Activated naive CD4-positive, alpha-beta T cell treated with anti-CD3 and anti-CD28 coated beads, Interleukin-2, amount 50 U/mL, for 72 hours (primary cell): ENCODE results near the gene XRCC3. TPM values are rescaled to one million over a fixed set of nuclear protein-coding genes. Genes with fewer than 3 reads are reported as not detected.

Experiments used
- ATAC-seq, 2 donors: fragments of 150-1000 bp; cut with Tn5 transposase; 2 replicates each; pipeline ENCODE4 v1.10.0; 2021; ENCODE audit warnings: mild to moderate bottlenecking in 2 of 2, moderate library complexity in 2 of 2
- DNase-seq, 2 donors: peaks; one replicate each; pipeline ENCODE4 v3.0.0; 2021 to 2022; ENCODE audit warnings: low spot score in 2 of 2
- H3K27ac Mint-ChIP-seq, 2 donors: one replicate each; pipeline ENCODE4 v1.8.0; 2022; ENCODE audit warnings: mild to moderate bottlenecking in 2 of 2, mixed read lengths in 2 of 2
- H3K36me3 Mint-ChIP-seq, 2 donors: one replicate each; pipeline ENCODE4 v1.8.0; 2022; ENCODE audit warnings: mixed read lengths in 2 of 2
- H3K9me3 Mint-ChIP-seq, 2 donors: one replicate each; pipeline ENCODE4 v1.8.0; 2022; ENCODE audit warnings: mixed read lengths in 2 of 2
- total RNA-seq, 2 donors: library from RNA; stranded (reverse); gene quantifications; one replicate each; pipeline ENCODE4 v1.2.3, GENCODE V29; 2022

XRCC3 gene
- total RNA-seq, 2 donors from 2014 or later, result 45.8 to 46.4 TPM

DNA sequence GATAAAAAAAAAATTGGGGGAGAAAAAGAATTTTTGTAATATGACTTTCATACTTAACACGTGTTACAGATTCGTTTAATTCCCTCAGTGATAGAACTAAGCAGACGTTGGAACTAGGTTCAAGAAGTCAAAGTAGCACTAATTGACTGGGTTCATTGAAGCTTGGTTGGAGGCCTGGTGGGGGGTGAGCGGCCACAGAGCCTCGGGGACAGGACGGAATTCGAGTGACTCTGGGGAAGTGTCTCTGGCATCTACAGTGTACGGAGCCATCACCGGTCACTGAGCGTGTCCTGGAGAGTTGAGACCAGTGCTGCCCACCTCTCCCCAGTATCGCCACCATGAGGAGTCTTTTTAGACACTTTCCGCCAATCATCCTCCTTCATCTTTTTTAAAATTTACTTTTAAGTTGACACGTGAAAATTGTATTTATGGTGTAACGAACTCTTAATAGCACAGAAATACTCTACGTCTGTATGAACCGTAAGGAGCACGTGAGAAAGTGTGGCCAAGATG is 1.7 kb upstream of the XRCC3 start:
- H3K27ac Mint-ChIP-seq, result no peak overlapping the region
- DNase-seq, result no peak
- no peaks in the 10 kb centered on the region for H3K9me3 Mint-ChIP-seq
- H3K36me3 Mint-ChIP-seq, result peaks cover 0 to 7% of the 10 kb centered on the region in 2 donors
- no peak for ATAC-seq

DNA sequence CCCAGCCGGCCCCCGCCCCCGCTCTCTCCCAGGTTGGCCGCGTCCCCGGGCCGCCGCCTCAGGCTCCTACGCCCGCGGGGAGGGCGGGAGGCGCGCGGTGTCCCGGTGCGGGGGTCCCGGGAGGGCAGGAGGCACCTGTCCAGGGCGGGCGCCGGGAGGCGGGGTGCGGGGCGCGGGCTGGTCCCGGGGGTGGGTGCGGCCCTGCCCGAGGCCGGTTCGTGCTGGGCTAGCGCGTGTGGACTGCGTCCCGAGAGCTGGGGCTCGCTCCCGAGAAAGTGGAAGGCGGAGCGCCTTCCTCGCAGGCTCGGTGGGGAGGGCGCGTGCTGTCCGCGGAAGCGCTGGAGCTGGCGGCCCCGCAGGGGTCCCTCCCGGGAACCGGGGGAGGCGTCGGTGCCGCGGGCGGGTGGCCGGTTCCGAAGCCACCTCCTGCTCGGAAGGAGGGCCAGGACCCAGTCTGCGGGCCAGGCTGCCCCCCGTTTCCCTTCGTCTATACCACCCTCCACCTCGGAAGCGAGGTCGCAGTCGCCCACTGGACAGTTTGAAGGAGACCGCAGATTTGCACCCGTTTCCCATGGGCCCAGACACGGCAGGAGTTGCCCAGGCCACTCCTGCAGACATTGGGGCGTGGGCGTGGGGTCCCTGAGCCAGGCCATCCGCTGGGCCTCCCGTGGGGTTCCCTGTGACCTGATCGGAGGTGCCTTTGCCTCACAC is 995 bp upstream of the XRCC3 start:
- Mint-ChIP-seq H3K9me3 (no peaks in the 10 kb centered on the region), H3K36me3 (peaks cover 0 to 7% of the 10 kb centered on the region in 2 donors)
- DNase-seq, result peak in 1 of 2 donors; percentile 24

DNA sequence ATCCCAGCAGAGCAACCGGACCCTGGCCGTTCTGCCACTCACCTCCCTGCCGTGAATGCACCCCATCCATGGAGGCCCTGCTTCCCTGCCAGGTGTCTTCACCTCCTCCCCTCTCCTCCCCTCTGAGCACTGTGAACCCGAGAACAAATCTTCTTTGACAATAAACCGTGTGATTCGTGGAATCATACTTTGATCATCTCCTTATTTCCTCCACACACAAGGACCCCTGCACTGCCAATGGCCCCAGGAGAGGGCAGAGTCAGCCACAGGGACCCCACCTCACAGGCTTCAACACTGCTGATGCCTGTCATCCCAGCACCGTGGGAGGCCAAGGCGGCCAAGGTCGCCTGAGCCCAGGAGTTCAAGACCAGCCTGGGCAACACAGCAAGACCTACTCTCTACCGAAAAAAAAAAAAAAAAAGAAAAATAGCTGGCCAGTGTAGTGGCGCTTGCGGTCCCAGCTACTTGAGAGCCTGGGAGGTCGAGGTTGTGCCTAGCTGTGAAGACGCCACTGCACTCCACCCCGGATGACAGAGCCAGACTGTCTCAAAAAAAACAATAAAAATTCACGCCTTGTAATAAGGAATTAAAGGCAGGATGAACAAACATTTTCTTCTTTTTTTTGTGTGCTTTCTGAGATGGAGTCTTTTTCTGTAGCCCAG is 1.1 kb downstream of the XRCC3 start:
- Mint-ChIP-seq H3K36me3 (peaks cover 0 to 7% of the 10 kb centered on the region in 2 donors), H3K27ac (peak overlapping the region; percentile 94 to 95), H3K9me3 (no peaks in the 10 kb centered on the region)
- ATAC-seq, result no peak
- DNase-seq, result no peak

More for the DNA sequence above, 995 bp upstream of the XRCC3 start:
- H3K27ac Mint-ChIP-seq, result peak overlapping the region in 1 of 2 donors; percentile 93
- ATAC-seq, result no peak

DNA sequence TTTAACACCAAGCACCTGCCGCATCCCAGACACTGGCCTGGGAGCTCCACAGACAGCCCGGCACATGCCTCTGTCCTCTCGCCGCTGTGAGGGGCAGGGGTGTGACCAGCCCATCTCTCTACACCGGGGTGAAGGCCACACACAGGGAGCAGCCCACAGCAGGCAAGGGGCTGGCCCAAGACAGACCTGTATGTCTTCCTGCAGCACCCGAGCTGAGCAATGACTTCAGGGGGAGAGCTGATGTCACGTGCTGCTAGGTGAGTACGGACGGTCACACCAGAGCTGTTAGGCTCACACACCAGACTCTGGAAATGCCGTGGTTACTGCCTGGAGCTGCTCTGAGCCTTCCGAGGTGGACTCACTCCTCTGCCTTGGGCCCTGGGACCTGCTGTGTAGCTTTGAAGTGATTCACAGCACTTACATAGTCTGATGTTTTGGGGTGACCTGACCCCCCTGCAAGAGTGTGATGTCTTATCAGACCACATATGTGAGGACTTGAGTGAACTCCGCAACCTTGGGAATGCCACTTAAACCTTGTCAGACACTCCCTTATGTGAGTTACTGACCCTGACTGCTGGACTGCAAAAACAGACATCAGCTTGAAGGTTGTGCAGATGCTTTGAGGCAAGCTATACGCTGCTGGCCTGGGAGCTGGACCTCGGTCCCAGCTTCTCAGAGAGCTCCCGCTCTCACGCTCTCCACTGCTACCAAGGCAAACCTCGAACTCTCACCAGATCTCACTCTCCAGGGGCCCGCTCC is 1.8 kb downstream of the XRCC3 start:
- H3K27ac Mint-ChIP-seq, result peak overlapping the region; percentile 94 to 95
- no peak for ATAC-seq
- DNase-seq, result no peak
- peaks cover 0 to 7% of the 10 kb centered on the region in 2 donors for H3K36me3 Mint-ChIP-seq
- no peaks in the 10 kb centered on the region for H3K9me3 Mint-ChIP-seq

DNA sequence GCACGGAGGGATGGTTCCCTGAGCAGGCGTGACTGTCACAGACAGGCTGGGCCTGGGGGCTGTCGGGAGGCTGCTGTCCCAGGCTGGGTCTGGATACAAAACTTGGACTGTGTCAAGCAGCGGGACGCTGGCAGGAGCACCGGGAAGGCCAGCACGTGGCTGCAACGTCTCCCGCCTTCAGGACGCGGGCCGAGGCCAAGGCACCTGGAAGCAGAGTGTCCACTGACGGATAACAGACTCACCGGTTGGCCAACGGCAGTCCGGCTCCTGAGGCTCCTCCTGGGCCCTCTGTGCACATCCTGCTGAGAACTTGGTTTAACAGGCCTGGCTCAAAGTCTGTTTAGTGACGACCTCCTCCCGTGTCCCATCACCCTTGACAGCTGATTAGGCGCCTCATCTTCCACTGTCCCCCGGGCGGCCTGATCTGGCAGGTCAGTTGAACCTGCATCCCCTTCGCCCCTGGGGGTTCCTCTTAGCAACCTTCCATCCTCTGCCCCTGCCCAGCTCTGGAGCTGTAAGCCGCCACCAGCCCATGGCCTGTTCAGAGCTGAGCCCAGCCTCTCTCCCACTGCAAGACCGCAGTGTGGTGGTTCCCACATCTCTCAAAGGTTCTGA is 2.5 kb downstream of the XRCC3 start:
- DNase-seq (no peak), ATAC-seq (no peak)
- Mint-ChIP-seq H3K36me3 (peaks cover 0 to 7% of the 10 kb centered on the region in 2 donors), H3K9me3 (no peaks in the 10 kb centered on the region), H3K27ac (peak overlapping the region; percentile 61 to 94)

DNA sequence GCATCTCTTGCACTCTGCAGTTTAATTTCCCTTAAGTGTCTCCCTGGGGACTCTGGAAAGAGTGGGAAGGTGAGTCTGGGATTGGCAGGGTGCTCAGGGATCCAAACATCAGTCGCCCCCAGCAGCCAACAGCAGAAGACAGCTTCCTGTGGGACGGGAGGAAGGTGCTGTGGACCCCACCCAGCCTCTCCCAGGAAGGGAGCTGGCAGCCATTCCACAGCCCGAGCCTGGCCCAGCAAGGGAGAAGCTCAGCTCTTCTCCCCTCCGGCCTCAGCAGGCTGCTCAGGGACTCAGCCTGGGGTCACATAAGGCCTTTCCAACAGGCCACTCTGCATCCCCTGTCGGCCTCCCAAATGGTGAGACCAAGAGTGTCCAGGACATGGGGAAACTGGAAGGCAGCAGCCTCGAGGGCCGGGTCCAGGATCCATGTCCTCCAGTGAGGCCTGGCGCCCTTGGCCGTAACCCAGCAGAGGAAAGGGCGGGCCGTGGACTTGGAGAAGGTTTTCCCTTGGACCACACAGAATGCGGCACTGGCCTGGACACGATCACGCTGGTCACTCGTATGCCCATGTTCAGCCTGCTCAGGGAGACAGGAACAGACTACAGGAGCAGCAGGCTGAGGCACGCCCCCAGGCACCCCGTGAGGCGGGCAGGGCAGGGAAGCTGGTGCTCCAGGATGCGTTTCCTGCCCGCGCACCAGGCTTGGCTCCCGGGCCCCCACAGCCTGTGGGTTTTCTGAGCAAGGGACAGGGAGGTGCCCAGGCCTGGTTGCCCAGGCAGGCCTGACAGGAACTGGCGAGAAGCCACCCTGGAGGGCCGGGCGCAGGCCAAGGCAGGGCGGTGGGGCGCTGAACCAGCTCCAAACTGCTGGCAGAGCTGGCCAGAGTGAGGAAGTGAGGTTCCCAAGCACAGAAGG is 3.5 kb downstream of the XRCC3 start:
- ATAC-seq, result no peak
- no peaks in the 10 kb centered on the region for H3K9me3 Mint-ChIP-seq
- peak overlapping the region in 1 of 2 donors; percentile 77 for H3K27ac Mint-ChIP-seq
- no peak for DNase-seq
- H3K36me3 Mint-ChIP-seq, result peaks cover 0 to 7% of the 10 kb centered on the region in 2 donors

- Mint-ChIP-seq H3K9me3 (no peaks in the 10 kb centered on the region), H3K27ac (peak overlapping the region in 1 of 2 donors; percentile 91), H3K36me3 (peaks cover 0 to 7% of the 10 kb centered on the region in 2 donors)
- ATAC-seq (no peak), DNase-seq (no peak)
Measured at GRCh38 chr14:103710771-103711377, 4.4 kb downstream of the XRCC3 start.

DNA sequence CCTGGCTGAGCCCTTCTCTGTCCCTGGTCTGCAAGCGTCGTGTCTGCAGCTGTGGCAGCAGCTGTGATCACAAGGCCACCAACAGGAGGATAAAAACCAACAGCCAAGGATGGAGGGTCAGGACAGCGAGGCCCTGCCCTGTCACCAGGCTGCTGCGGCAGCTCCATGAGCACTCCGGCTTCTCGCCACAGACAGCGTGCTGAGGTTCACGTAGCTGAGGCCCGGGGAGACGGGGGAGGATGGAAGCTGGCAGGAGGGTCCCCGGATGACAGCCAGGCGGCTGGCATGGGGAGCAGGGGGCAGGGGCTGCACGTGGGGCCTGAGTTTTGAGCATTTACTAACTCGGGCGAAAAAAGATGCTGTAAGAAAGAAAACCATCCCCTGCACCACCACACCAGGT is 5.4 kb downstream of the XRCC3 start:
- no peaks in the 10 kb centered on the region for H3K9me3 Mint-ChIP-seq
- H3K36me3 Mint-ChIP-seq, result peaks cover 0 to 7% of the 10 kb centered on the region in 2 donors
- no peak for DNase-seq
- ATAC-seq, result no peak
- H3K27ac Mint-ChIP-seq, result no peak overlapping the region

GRCh38 chr14:103708750-103709187 is 6.5 kb downstream of the XRCC3 start:
- no peaks in the 10 kb centered on the region for H3K9me3 Mint-ChIP-seq
- H3K27ac Mint-ChIP-seq, result peak overlapping the region; percentile 14 to 70
- H3K36me3 Mint-ChIP-seq, result no peaks in the 10 kb centered on the region
- DNase-seq (no peak), ATAC-seq (no peak)

- peak in 1 of 2 donors; percentile 8 for ATAC-seq
- H3K27ac Mint-ChIP-seq, result peak overlapping the region; percentile 9 to 70
- no peak for DNase-seq
- no peaks in the 10 kb centered on the region for H3K9me3 Mint-ChIP-seq
- no peaks in the 10 kb centered on the region for H3K36me3 Mint-ChIP-seq
Measured at GRCh38 chr14:103707329-103708263, 7.7 kb downstream of the XRCC3 start.

- H3K9me3 Mint-ChIP-seq, result no peaks in the 10 kb centered on the region
- ATAC-seq (no peak), DNase-seq (no peak)
- no peaks in the 10 kb centered on the region for H3K36me3 Mint-ChIP-seq
- H3K27ac Mint-ChIP-seq, result no peak overlapping the region
Measured at GRCh38 chr14:103706551-103707328, 8.5 kb downstream of the XRCC3 start.

DNA sequence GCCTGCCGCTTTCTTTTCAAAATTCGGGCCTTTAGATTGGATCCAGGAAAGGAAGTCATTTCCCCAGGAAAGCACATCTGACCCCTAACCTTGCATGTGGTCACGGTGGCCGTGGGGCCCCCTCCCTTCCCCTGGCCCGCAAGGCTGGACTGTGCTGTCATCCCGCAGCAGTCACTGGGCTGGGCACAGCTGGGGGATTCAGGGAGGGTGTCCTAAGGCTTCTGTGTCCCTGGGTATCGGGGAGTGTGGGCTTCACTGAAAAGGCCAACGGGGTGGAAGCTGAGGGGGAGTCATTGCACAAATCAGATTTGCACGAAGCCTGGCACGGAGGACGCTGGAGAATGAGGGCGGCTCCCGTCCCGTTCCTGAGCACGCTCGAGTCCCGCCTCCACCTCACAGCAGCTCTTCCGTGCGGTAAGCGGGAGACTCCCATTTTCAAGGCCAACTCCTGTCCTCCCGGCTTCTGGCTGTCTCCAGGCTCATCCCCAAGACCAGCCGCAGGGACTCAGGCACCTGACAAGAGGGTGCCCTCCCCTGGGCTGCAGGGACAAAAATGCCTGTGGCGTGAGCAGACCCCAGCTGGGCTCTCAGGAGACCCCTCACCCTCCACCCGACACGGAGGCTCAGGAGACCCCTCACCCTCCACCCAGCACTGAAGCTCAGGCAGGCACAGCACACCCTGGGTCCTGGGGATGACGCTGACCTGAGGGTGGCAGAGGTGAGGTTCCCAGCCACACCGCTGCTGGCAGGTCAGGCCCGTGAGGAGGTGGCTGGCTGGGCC is 9.6 kb downstream of the XRCC3 start:
- no peak for DNase-seq
- no peak for ATAC-seq
- H3K9me3 Mint-ChIP-seq, result no peaks in the 10 kb centered on the region
- peak overlapping the region; percentile 50 to 68 for H3K27ac Mint-ChIP-seq
- no peaks in the 10 kb centered on the region for H3K36me3 Mint-ChIP-seq

DNA sequence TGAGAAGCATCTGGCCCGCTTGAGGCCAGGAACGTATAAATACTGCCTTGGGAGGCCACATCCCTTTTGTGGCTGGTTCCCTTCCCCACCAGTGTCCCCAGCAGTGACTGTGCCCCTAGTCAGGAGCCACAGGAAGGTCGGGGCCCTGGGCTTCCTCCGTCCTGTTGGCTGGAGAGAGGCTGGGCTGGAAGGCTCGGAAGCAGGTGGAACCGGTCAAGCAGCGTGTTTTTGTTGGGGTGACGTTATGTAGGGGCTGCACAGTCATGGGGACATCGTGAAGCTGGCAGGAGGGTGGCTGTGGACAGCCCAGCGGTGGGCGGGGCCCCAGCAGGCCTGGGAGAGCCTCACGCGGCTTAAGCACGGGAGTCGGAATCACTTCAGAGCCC is 10.1 kb downstream of the XRCC3 start:
- no peak for ATAC-seq
- Mint-ChIP-seq H3K9me3 (no peaks in the 10 kb centered on the region), H3K27ac (peak overlapping the region; percentile 50 to 65), H3K36me3 (no peaks in the 10 kb centered on the region)
- DNase-seq, result no peak
